HepG2 (cell line): Measurements from ENCODE around the gene CUL7. TPM values are rescaled to one million over a fixed set of nuclear protein-coding genes. Genes with fewer than 3 reads are reported as not detected.

Experiments used
- CHD2 ChIP-seq: IDR thresholded peaks from 2 replicates; pipeline ENCODE4 v1.6.1; 2011; ENCODE audit warnings: low read depth, low read length, improper control_type of control experiment
- ELF1 ChIP-seq: sonication (generic); formaldehyde crosslinking; IDR thresholded peaks from 2 replicates; pipeline ENCODE4 v1.4.0; 2020; ENCODE audit warnings: missing genetic modification reagents
- KLF9 ChIP-seq: IDR thresholded peaks from 2 replicates; pipeline ENCODE4 v1.6.1; 2016; ENCODE audit warnings: low read depth
- PRDM15 ChIP-seq: sonication (generic); formaldehyde crosslinking; IDR thresholded peaks from 2 replicates; pipeline ENCODE4 v1.4.0; 2020; ENCODE audit warnings: missing genetic modification reagents
- RXRB ChIP-seq: IDR thresholded peaks from 2 replicates; pipeline ENCODE4 v1.6.1; 2016; ENCODE audit warnings: borderline replicate concordance, missing genetic modification reagents, missing compliant biosample characterization
- SIX1 ChIP-seq: sonication (generic); formaldehyde crosslinking; IDR thresholded peaks from 2 replicates; pipeline ENCODE4 v1.4.0; 2020; ENCODE audit warnings: missing genetic modification reagents, borderline replicate concordance
- TP53 ChIP-seq: sonication (generic); formaldehyde crosslinking; conservative IDR thresholded peaks from 2 replicates; pipeline ENCODE4 v1.4.0; 2020; ENCODE audit warnings: missing genetic modification reagents
- ZNF276 ChIP-seq: sonication (generic); formaldehyde crosslinking; IDR thresholded peaks from 2 replicates; pipeline ENCODE4 v1.4.0; 2020; ENCODE audit warnings: mild to moderate bottlenecking, low read depth, missing genetic modification reagents
- ZNF30 ChIP-seq: sonication (generic); formaldehyde crosslinking; IDR thresholded peaks from 2 replicates; pipeline ENCODE4 v1.5.0; 2020; ENCODE audit warnings: mild to moderate bottlenecking, missing genetic modification reagents
- ZNF317 ChIP-seq: sonication (generic); formaldehyde crosslinking; IDR thresholded peaks from 2 replicates; pipeline ENCODE4 v1.5.0; 2020; ENCODE audit warnings: mild to moderate bottlenecking, missing genetic modification reagents
- ZNF335 ChIP-seq: sonication (generic); formaldehyde crosslinking; IDR thresholded peaks from 2 replicates; pipeline ENCODE4 v1.4.0; 2020; ENCODE audit warnings: missing genetic modification reagents
- ZNF496 ChIP-seq: sonication (generic); formaldehyde crosslinking; IDR thresholded peaks from 2 replicates; pipeline ENCODE4 v1.8.1; 2023; ENCODE audit warnings: mild to moderate bottlenecking, moderate library complexity, missing genetic modification reagents; ENCODE audit not compliant: insufficient replicate concordance
- ZNF660 ChIP-seq: sonication (generic); formaldehyde crosslinking; IDR thresholded peaks from 2 replicates; pipeline ENCODE4 v1.5.1; 2020; ENCODE audit warnings: mild to moderate bottlenecking, low read depth, missing genetic modification reagents, borderline replicate concordance
- ZNF883 ChIP-seq: sonication (generic); formaldehyde crosslinking; IDR thresholded peaks from 2 replicates; pipeline ENCODE4 v1.5.1; 2020; ENCODE audit warnings: mild to moderate bottlenecking, missing genetic modification reagents; ENCODE audit errors: not compliant biosample characterization
- ZSCAN29 ChIP-seq: sonication (generic); formaldehyde crosslinking; conservative IDR thresholded peaks from 2 replicates; pipeline ENCODE4 v1.4.0; 2020; ENCODE audit warnings: mild to moderate bottlenecking, missing genetic modification reagents
- polyA plus RNA-seq, 8 experiments: library from polyadenylated mRNA; depleted of rRNA in 3 of 8; stranded (reverse) in 7 of 8; unstranded in 1 of 8; fragments of >200 nt; fragmentation: Illumina TruSeq in 4 of 8; extraction: Trizol in 4 of 8; gene quantifications; 2 replicates each; pipeline versions ENCODE4 v1.2.1 to v1.2.3, GENCODE V29; 2011 to 2016; ENCODE audit warnings: low read depth in 4 of 8, missing spikeins in 1 of 8, mixed read lengths in 1 of 8; ENCODE audit not compliant: insufficient read depth in 1 of 8
- total RNA-seq, 5 experiments: library from RNA; depleted of rRNA; stranded (reverse); fragments of >200 nt; fragmentation: Illumina TruSeq; extraction: Trizol; gene quantifications; 2 replicates each; pipeline ENCODE4 v1.2.3, GENCODE V29; 2016; ENCODE audit warnings: low read depth in 1 of 5
- TF ChIP-seq, protein P1 (sequence below): sonication (generic); formaldehyde crosslinking; IDR thresholded peaks from 2 replicates; pipeline ENCODE4 v1.4.0; 2020; ENCODE audit warnings: missing genetic modification reagents

Gene CUL7
- total and polyA plus RNA-seq, 2 of the 13 experiments (the other 11 are each of a cell fraction or from before 2014, with no cell fraction given): 32.0 to 60.7 TPM

- TF ChIP-seq TP53 (CRISPR knock-in tag): no peak
- no peak for TF ChIP-seq ZSCAN29 (CRISPR knock-in tag)
- TF ChIP-seq ZNF496 (CRISPR knock-in tag): no peak
- no peak for TF ChIP-seq ELF1 (CRISPR knock-in tag)
- no peak for TF ChIP-seq PRDM15 (CRISPR knock-in tag)
- TF ChIP-seq KLF9 (CRISPR knock-in tag): no peak
- no peak for TF ChIP-seq ZNF335 (CRISPR knock-in tag)
- no peak for TF ChIP-seq ZNF883
- TF ChIP-seq RXRB (CRISPR knock-in tag): 0 out of 2 replicates have a peak, but pooled peaks have one; percentile 3
- TF ChIP-seq, protein P1, sequence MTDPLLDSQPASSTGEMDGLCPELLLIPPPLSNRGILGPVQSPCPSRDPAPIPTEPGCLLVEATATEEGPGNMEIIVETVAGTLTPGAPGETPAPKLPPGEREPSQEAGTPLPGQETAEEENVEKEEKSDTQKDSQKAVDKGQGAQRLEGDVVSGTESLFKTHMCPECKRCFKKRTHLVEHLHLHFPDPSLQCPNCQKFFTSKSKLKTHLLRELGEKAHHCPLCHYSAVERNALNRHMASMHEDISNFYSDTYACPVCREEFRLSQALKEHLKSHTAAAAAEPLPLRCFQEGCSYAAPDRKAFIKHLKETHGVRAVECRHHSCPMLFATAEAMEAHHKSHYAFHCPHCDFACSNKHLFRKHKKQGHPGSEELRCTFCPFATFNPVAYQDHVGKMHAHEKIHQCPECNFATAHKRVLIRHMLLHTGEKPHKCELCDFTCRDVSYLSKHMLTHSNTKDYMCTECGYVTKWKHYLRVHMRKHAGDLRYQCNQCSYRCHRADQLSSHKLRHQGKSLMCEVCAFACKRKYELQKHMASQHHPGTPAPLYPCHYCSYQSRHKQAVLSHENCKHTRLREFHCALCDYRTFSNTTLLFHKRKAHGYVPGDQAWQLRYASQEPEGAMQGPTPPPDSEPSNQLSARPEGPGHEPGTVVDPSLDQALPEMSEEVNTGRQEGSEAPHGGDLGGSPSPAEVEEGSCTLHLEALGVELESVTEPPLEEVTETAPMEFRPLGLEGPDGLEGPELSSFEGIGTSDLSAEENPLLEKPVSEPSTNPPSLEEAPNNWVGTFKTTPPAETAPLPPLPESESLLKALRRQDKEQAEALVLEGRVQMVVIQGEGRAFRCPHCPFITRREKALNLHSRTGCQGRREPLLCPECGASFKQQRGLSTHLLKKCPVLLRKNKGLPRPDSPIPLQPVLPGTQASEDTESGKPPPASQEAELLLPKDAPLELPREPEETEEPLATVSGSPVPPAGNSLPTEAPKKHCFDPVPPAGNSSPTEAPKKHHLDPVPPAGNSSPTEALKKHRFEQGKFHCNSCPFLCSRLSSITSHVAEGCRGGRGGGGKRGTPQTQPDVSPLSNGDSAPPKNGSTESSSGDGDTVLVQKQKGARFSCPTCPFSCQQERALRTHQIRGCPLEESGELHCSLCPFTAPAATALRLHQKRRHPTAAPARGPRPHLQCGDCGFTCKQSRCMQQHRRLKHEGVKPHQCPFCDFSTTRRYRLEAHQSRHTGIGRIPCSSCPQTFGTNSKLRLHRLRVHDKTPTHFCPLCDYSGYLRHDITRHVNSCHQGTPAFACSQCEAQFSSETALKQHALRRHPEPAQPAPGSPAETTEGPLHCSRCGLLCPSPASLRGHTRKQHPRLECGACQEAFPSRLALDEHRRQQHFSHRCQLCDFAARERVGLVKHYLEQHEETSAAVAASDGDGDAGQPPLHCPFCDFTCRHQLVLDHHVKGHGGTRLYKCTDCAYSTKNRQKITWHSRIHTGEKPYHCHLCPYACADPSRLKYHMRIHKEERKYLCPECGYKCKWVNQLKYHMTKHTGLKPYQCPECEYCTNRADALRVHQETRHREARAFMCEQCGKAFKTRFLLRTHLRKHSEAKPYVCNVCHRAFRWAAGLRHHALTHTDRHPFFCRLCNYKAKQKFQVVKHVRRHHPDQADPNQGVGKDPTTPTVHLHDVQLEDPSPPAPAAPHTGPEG: no peak
- TF ChIP-seq ZNF276 (CRISPR knock-in tag): no peak
- no peak for TF ChIP-seq ZNF30 (CRISPR knock-in tag)
- TF ChIP-seq ZNF660: no peak
- TF ChIP-seq CHD2: no peak
- no peak; the same call in 1 of the 2 replicates for TF ChIP-seq ZNF317
- no peak for TF ChIP-seq SIX1 (CRISPR knock-in tag)
Observed at GRCh38 chr6:43060755-43061633, 7.3 kb upstream of the CUL7 start (continued).
